Muscle layer of duodenum (tissue), 2 donors: ENCODE results near the gene SLC16A8.
"Not testable (repeated sequence)": the region's sequence is repeated elsewhere in the genome, so short reads cannot be mapped to it uniquely, and the experiment has no call there.

Experiments
- H3K27ac ChIP-seq: one replicate; pipeline ENCODE4 v1.7.0; 2013; ENCODE audit warnings: mild to moderate bottlenecking, low read length
- H3K27me3 ChIP-seq: one replicate; pipeline ENCODE4 v1.7.0; 2013; ENCODE audit warnings: low read depth, mild to moderate bottlenecking, control low read depth, low read length
- H3K36me3 ChIP-seq, 2 donors: one replicate each; pipeline ENCODE4 v1.7.0; 2013; ENCODE audit warnings: low read length in 2 of 2, control low read depth in 1 of 2, mild to moderate bottlenecking in 1 of 2; ENCODE audit not compliant: insufficient read depth in 2 of 2, control insufficient read depth in 1 of 2
- H3K4me1 ChIP-seq, 2 donors: one replicate each; pipeline ENCODE4 v1.7.0; 2013; ENCODE audit warnings: low read length in 2 of 2, mild to moderate bottlenecking in 2 of 2, control low read depth in 1 of 2, moderate library complexity in 1 of 2; ENCODE audit not compliant: insufficient read depth in 2 of 2, control insufficient read depth in 1 of 2
- H3K4me3 ChIP-seq, 2 donors: one replicate each; pipeline ENCODE4 v1.7.0; 2013; ENCODE audit warnings: low read length in 2 of 2, low read depth in 1 of 2, mild to moderate bottlenecking in 1 of 2
- H3K9me3 ChIP-seq, 2 donors: one replicate each; pipeline ENCODE4 v1.7.0; 2013; ENCODE audit warnings: low read length in 2 of 2, control low read depth in 1 of 2, mild to moderate bottlenecking in 1 of 2; ENCODE audit not compliant: control insufficient read depth in 1 of 2
- donor health status: healthy.

Gene SLC16A8

GRCh38 chr22:38046070-38046748 is 37.8 kb downstream of the SLC16A8 start:
- Histone ChIP-seq H3K36me3 (no peaks in the 10 kb centered on the region), H3K4me1 (peaks cover 0 to 13% of the 10 kb centered on the region in 2 donors), H3K27me3 (no peaks in the 10 kb centered on the region), H3K27ac (no peak overlapping the region), H3K9me3 (no peaks in the 10 kb centered on the region), H3K4me3 (no peak overlapping the region)

- no peaks in the 10 kb centered on the region for H3K36me3 ChIP-seq
- no peaks in the 10 kb centered on the region for H3K9me3 ChIP-seq
- no peaks in the 10 kb centered on the region for H3K27me3 ChIP-seq
- no peak overlapping the region for H3K4me3 ChIP-seq
- H3K4me1 ChIP-seq = peaks cover 0 to 13% of the 10 kb centered on the region in 2 donors
- H3K27ac ChIP-seq = no peak overlapping the region
These were observed 40.6 kb downstream of the SLC16A8 start for GRCh38 chr22:38043151-38044039.

- H3K9me3 ChIP-seq = no peaks in the 10 kb centered on the region
- no peaks in the 10 kb centered on the region for H3K27me3 ChIP-seq
- peaks cover 0 to 13% of the 10 kb centered on the region in 2 donors for H3K4me1 ChIP-seq
- H3K27ac ChIP-seq = no peak overlapping the region
- H3K36me3 ChIP-seq = no peaks in the 10 kb centered on the region
- no peak overlapping the region for H3K4me3 ChIP-seq
These were observed 41.5 kb downstream of the SLC16A8 start for GRCh38 chr22:38042488-38042790.

DNA sequence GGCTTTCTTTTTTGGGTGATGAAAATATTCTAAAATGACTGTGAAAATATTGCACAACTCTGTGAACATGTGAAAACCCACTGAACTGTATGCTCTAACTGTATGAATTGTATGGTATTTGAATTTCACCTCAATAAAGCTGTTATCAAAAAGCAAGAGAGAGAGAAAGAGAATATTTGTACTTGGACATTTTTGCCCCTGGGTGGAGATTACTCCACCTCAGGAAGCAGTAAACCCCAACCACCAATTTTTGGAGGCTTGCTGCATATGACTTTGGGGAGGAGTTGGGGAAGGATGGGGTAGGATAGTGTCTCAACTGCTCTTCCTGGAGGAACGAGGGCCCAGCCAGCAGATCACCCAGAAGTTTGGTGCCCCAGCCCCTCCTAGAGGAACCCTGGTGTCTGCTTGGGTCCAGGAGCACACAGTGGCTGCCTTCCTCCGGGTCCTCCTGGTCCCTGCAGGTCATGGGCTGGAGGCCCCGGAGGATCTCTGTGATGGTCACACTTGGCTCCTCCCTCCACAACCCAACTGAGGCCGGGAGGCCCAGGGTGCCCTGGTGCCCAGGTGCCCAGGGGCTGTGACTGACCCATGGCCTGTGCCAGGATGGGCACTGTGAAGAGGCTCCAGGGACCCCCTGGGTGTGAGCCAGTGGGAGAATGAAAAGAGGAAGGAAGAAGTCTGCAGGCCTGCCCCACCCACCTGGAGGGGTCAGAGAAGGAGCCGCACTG is 42.1 kb downstream of the SLC16A8 start:
- no peaks in the 10 kb centered on the region for H3K9me3 ChIP-seq
- no peak overlapping the region for H3K27ac ChIP-seq
- H3K36me3 ChIP-seq = no peaks in the 10 kb centered on the region
- H3K4me1 ChIP-seq = peaks cover 0 to 13% of the 10 kb centered on the region in 2 donors
- no peak overlapping the region for H3K4me3 ChIP-seq
- H3K27me3 ChIP-seq = no peaks in the 10 kb centered on the region

- Histone ChIP-seq H3K4me1 (peaks cover 0 to 13% of the 10 kb centered on the region in 2 donors), H3K27ac (no peak overlapping the region), H3K9me3 (no peaks in the 10 kb centered on the region), H3K36me3 (no peaks in the 10 kb centered on the region), H3K4me3 (no peak overlapping the region), H3K27me3 (no peaks in the 10 kb centered on the region)
These were observed 42.8 kb downstream of the SLC16A8 start for GRCh38 chr22:38040953-38041759.

DNA sequence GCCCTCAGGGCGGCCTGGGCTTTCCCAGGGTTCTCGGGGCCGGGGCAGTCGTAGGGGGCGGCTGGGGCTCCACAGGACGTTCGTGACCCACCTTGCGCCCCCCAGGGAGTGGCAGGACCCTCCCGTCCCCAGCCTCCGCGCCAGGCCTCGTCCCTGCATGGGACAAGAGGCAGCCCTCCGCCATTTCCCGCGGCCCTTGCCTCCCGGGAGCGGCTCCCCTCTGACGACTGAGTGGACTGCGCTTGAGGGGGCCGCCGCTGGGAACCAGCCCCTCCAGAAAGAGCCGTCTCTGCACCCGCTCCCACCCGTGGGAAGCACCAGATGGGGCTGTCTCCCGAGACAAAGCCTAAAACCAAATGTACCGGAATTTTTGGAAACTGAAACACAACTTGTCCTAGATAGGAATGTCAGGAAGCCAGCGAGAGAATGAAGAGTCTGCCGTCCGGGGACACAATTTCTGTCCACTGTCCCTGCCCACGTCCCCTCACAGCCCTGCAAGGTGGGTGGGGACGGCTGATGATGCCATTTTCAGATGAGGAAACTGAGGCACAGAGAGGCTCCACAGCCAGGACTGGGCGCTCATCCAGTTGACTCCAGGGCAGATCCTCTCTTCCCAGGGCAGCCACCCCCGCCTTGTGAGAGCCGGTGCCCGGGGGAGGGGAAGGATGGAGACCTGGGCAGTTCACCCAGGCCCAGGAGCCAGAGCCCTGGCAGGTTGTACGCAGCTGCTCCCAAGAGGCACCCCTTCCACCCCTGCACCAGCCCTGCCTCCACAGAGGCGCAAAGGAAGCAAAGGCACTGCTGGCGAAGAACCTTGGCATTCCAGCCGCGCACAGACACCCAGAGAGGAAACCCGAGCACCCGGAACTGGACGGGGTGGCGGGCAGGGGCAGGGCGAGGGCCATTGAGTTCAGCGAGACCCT is 44.8 kb downstream of the SLC16A8 start:
- no peaks in the 10 kb centered on the region for H3K36me3 ChIP-seq
- H3K4me1 ChIP-seq = peaks cover 1 to 22% of the 10 kb centered on the region in 2 donors
- H3K4me3 ChIP-seq = no peak overlapping the region
- no peak overlapping the region for H3K27ac ChIP-seq
- H3K27me3 ChIP-seq = no peaks in the 10 kb centered on the region
- no peaks in the 10 kb centered on the region for H3K9me3 ChIP-seq

DNA sequence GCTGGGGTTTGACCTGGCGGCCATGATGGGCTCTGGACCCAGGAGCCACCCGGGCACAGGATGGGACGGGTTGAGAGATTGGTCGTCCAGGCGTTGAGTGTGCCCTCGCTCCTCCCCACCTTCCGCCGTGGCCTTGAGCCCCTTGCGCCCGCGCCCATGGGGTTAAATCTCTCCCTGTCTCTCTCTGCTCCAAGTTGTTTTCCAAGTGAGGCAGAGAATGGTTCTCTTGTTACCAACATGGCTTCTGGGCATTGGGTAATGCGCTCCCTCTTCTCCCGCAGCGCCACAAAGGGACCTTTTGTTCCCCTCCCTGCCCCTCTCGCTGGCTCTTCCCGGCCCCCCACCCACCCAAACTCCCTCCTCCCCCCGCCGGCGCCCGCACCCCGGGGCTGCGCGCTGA is 45.6 kb downstream of the SLC16A8 start:
- Histone ChIP-seq H3K4me1 (peaks cover 5 to 29% of the 10 kb centered on the region in 2 donors), H3K27me3 (no peaks in the 10 kb centered on the region), H3K4me3 (no peak overlapping the region), H3K27ac (no peak overlapping the region), H3K9me3 (no peaks in the 10 kb centered on the region), H3K36me3 (no peaks in the 10 kb centered on the region)

DNA sequence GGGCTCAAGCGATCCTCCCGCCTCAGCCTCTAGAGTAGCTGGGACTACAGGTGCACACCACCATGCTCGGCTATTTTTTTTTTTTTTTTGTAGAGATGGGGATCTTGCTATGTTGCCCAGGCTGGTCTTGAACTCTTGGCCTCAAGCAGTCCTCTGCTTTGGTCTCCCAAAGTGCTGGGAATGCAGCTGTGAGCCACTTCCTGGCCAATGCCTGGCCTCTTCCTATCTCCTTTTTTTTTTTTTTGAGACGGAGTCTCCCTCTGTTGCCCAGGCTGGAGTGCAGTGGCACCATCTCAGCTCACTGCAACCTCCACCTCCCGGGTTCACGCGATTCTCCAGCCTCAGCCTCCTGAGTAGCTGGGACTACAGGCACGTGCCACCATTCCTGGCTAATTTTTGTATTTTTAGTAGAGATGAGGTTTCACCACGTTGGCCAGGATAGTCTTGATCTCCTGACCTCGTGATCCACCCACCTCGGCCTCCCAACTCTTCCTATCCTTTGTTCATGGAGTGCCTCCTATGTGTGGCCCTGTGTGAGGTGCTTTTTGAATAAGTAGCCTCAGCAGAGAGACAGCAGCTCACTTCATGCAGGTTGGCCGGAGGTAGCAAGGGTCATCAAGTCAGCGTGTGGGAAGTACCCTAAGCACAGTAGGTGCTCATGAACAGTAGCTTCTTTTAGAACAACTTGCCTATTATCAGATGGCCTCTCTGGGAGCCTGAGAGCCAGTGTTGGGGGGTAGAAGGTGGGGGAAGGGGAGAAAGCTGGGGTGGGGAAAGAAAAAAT is 46.4 kb downstream of the SLC16A8 start:
- not testable (repeated sequence) for H3K9me3 ChIP-seq, H3K36me3 ChIP-seq, H3K27me3 ChIP-seq, H3K27ac ChIP-seq, H3K4me3 ChIP-seq
- peaks cover 5 to 23% of the 10 kb centered on the region in 2 donors for H3K4me1 ChIP-seq

DNA sequence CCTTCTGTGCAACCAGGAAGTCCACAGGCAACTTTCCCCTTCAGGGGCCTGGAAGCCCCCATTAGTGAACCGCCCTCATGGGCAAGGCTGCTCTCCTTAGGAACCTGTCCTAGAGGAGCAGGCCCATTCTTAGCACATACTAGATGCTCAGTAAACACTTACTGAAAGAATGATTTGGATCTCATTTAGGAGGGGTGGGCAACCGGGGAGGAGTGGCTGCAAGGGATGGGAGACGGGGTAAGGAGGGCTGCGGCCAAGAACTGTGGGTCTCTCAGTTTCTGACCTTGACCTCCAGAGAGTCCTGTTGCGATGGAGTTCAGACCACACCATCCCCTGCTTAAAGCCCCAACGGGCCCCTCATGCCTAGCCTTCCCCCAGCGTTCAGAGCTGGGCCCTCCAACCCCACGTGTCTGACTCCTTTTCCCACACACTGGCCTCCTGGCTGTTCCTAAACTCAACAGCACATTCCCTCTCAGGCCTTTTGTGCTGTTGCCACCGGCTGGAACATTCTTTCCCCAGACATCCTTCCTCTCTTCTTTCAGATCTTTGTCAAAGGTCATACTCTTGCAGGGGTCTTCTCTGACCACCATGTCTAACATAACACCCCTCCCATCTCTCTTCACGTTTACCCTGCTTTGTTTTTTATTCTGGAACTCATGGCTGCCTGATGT is 47.5 kb downstream of the SLC16A8 start:
- Histone ChIP-seq H3K27ac (no peak overlapping the region), H3K4me3 (no peak overlapping the region), H3K27me3 (no peaks in the 10 kb centered on the region), H3K36me3 (no peaks in the 10 kb centered on the region), H3K4me1 (peaks cover 5 to 16% of the 10 kb centered on the region in 2 donors), H3K9me3 (no peaks in the 10 kb centered on the region)
